Lung (tissue), 16 donors: ENCODE measurements around the gene MAGEB5. TPM values are rescaled to one million over a fixed set of nuclear protein-coding genes. Genes with fewer than 3 reads are reported as not detected.
"Not testable (repeated sequence)": the region's sequence is repeated elsewhere in the genome, so short reads cannot be mapped to it uniquely, and the experiment has no call there.

Source experiments
- ATAC-seq: fragments of 200-7000 bp; cut with Tn5 transposase; one replicate; pipeline ENCODE4 v1.9.1; 2020; ENCODE audit warnings: moderate number of reproducible peaks; ENCODE audit not compliant: insufficient read depth, low FRiP score
- DNase-seq, 3 donors: peaks; one replicate each; pipeline ENCODE4 v3.0.0-alpha.2; 2013 to 2017
- H3K27ac ChIP-seq, 2 donors: one replicate each; pipeline ENCODE4 v1.5.1; 2013; ENCODE audit warnings: mild to moderate bottlenecking in 2 of 2, moderate library complexity in 2 of 2, control low read depth in 1 of 2, inconsistent platforms in 1 of 2, low read depth in 1 of 2, low read length in 1 of 2
- H3K27me3 ChIP-seq, 3 donors: one replicate each; pipeline ENCODE4 v1.5.1; 2013; ENCODE audit warnings: low read length in 2 of 3; ENCODE audit not compliant: control insufficient read depth in 3 of 3, insufficient read depth in 3 of 3
- H3K36me3 ChIP-seq, 4 donors: one replicate each; pipeline ENCODE4 v1.5.1; 2013; ENCODE audit warnings: low read length in 4 of 4, mild to moderate bottlenecking in 1 of 4, moderate library complexity in 1 of 4; ENCODE audit not compliant: control insufficient read depth in 4 of 4, insufficient read depth in 4 of 4
- H3K4me1 ChIP-seq, 5 donors: one replicate each; pipeline ENCODE4 v1.5.1; 2013; ENCODE audit warnings: low read length in 5 of 5, mild to moderate bottlenecking in 2 of 5, moderate library complexity in 1 of 5; ENCODE audit not compliant: control insufficient read depth in 5 of 5, insufficient read depth in 5 of 5
- H3K4me3 ChIP-seq: one replicate; pipeline ENCODE4 v1.5.1; 2013; ENCODE audit warnings: mild to moderate bottlenecking, control low read depth, moderate library complexity
- H3K9ac ChIP-seq, 2 donors: one replicate each; pipeline ENCODE4 v1.5.1; 2013; ENCODE audit warnings: low read length in 2 of 2, control low read depth in 1 of 2; ENCODE audit not compliant: insufficient read depth in 1 of 2
- H3K9me3 ChIP-seq, 4 donors: one replicate each; pipeline ENCODE4 v1.5.1; 2013; ENCODE audit warnings: low read length in 3 of 4, mild to moderate bottlenecking in 1 of 4, moderate library complexity in 1 of 4; ENCODE audit not compliant: control insufficient read depth in 4 of 4, insufficient read depth in 3 of 4
- CTCF ChIP-seq: IDR thresholded peaks from 2 replicates; pipeline ENCODE4 v1.5.1; 2012; ENCODE audit warnings: mild to moderate bottlenecking; ENCODE audit errors: control extremely low read depth, extremely low read depth
- WGBS, 2 donors: extraction: QIAGEN DNeasy Blood & Tissue Kit; methylation state at CpG; one replicate each; pipeline ENCODE4 v1.1.7; 2013; 5-methylcytosine and 5-hydroxymethylcytosine counted together
- long read RNA-seq, 5 donors: transcript quantifications; one replicate each; lab custom pipeline, GENCODE V29; 2026
- polyA plus RNA-seq, 2 donors: library from polyadenylated mRNA; stranded (reverse); fragments of 200-250 nt; gene quantifications; one replicate each; pipeline ENCODE4 v1.2.1, GENCODE V29; 2013
- total RNA-seq, 2 donors: library from RNA; depleted of rRNA in 1 of 2; stranded (reverse); fragments of >200 nt in 1 of 2; gene quantifications; one replicate each; pipeline ENCODE4 v1.2.1, GENCODE V29; 2014 to 2021
- donor health status: control.
- donor health status: control.
- donor health status: Bipolar disorder and iron deficiency.
- donor health status: healthy.
- donor health status: DM: yes; HTN: yes; CAD: no.

The MAGEB5 gene
- total RNA-seq: not detected
- not detected for polyA plus RNA-seq
- long read RNA-seq, donor 1: 0 reads
- long read RNA-seq, donor 2: 0 reads
- long read RNA-seq, donor 3: 0 reads
- long read RNA-seq, donor 4: 0 reads
- long read RNA-seq, donor 5: 0 reads

- H3K27ac ChIP-seq: no peak within 1 kb of the TSS
- DNase-seq (no peak), ATAC-seq (no peak)
- 53 to 84% methylated on average over 5 of the region's 5 CpGs for WGBS, 2 donors
- no peaks in the 10 kb centered on the region for H3K36me3 ChIP-seq
- H3K4me1 ChIP-seq: no peaks in the 10 kb centered on the region
- no peak within 1 kb of the TSS for H3K9ac ChIP-seq
- H3K9me3 ChIP-seq: peaks cover 0 to 2% (median 0%) of the 10 kb centered on the region in 4 donors
- H3K4me3 ChIP-seq: no peak within 1 kb of the TSS
- TF ChIP-seq CTCF: no peak
- H3K27me3 ChIP-seq: no peaks in the 10 kb centered on the region
Measured at GRCh38 chrX:26215869-26216268, at the start of gene MAGEB5. TSS of gene MAGEB5 (plus strand) at chrX:26216169. CDS start at chrX:26217302, 1,133 bp downstream.

- peaks cover 0 to 2% (median 0%) of the 10 kb centered on the region in 4 donors for H3K9me3 ChIP-seq
- H3K27ac ChIP-seq: no peak within 1 kb of the TSS
- WGBS, 2 donors: 79 to 84% methylated on average over 17 of the region's 17 CpGs
- TF ChIP-seq CTCF: no peak
- H3K4me1 ChIP-seq: no peaks in the 10 kb centered on the region
- H3K9ac ChIP-seq: no peak within 1 kb of the TSS
- DNase-seq (no peak), ATAC-seq (no peak)
- no peaks in the 10 kb centered on the region for H3K27me3 ChIP-seq
- no peaks in the 10 kb centered on the region for H3K36me3 ChIP-seq
- H3K4me3 ChIP-seq: no peak within 1 kb of the TSS
Measured at GRCh38 chrX:26192204-26192603, 23.8 kb upstream of the MAGEB5 start, which contains the start of gene MAGEB6. TSS of gene MAGEB6 (plus strand) at chrX:26192440. CDS start at chrX:26193847, 1,407 bp downstream.

GRCh38 chrX:26203561-26203960 is 12.4 kb upstream of the MAGEB5 start:
- Histone ChIP-seq H3K36me3 (no peaks in the 10 kb centered on the region), H3K4me3 (no peak overlapping the region), H3K4me1 (no peaks in the 10 kb centered on the region), H3K27me3 (no peaks in the 10 kb centered on the region), H3K9ac (no peak overlapping the region), H3K9me3 (peaks cover 0 to 2% (median 0%) of the 10 kb centered on the region in 4 donors), H3K27ac (no peak overlapping the region)
- no peak for TF ChIP-seq CTCF
- DNase-seq (no peak), ATAC-seq (no peak)

GRCh38 chrX:26204717-26205116 is 11.3 kb upstream of the MAGEB5 start:
- H3K9ac ChIP-seq, H3K4me1 ChIP-seq, H3K9me3 ChIP-seq, H3K36me3 ChIP-seq, DNase-seq, ATAC-seq, H3K4me3 ChIP-seq, H3K27ac ChIP-seq, H3K27me3 ChIP-seq: not testable (repeated sequence)
- WGBS, 2 donors: 80 to 93% methylated on average over 1 to 27 of the region's 27 CpGs
